ENCODE data around the gene ARHGEF38.

GRCh38 chr4:105625214-105625613 lies 72.8 kb downstream of the ARHGEF38 start:
- TF ChIP-seq CTCF (IDR thresholded peaks at IDR 0.05) (no peak), POLR2A (IDR thresholded peaks at IDR 0.05) (no peak)

Data from body of pancreas (tissue), 4 donors.